Mucosa of rectum (tissue), 2 donors: ENCODE measurements around the gene PRR20A.
"Not testable (repeated sequence)": the region's sequence is repeated elsewhere in the genome, so short reads cannot be mapped to it uniquely, and the experiment has no call there.

ENCODE experiments used
- H3K27ac ChIP-seq, 2 donors: one replicate each; pipeline ENCODE4 v1.7.0; 2013; ENCODE audit warnings: inconsistent platforms in 2 of 2, low read depth in 2 of 2, low read length in 2 of 2
- H3K27me3 ChIP-seq, 2 donors: one replicate each; pipeline ENCODE4 v1.7.0; 2013; ENCODE audit warnings: low read length in 2 of 2; ENCODE audit not compliant: control insufficient read depth in 2 of 2, insufficient read depth in 2 of 2
- H3K36me3 ChIP-seq, 2 donors: one replicate each; pipeline ENCODE4 v1.7.0; 2013; ENCODE audit warnings: low read length in 2 of 2; ENCODE audit not compliant: control insufficient read depth in 2 of 2, insufficient read depth in 2 of 2
- H3K4me1 ChIP-seq, 2 donors: one replicate each; pipeline ENCODE4 v1.7.0; 2013; ENCODE audit warnings: low read length in 2 of 2, mild to moderate bottlenecking in 1 of 2; ENCODE audit not compliant: control insufficient read depth in 2 of 2, insufficient read depth in 2 of 2
- H3K4me3 ChIP-seq, 2 donors: one replicate each; pipeline ENCODE4 v1.7.0; 2013; ENCODE audit warnings: low read length in 2 of 2
- H3K9ac ChIP-seq, 2 donors: one replicate each; pipeline ENCODE4 v1.7.0; 2013; ENCODE audit warnings: low read length in 2 of 2, low read depth in 1 of 2, mild to moderate bottlenecking in 1 of 2
- H3K9me3 ChIP-seq, 2 donors: one replicate each; pipeline ENCODE4 v1.7.0; 2013; ENCODE audit warnings: low read length in 2 of 2; ENCODE audit not compliant: control insufficient read depth in 2 of 2
- donor health status: healthy.
- donor health status: Normal muscosa, but diverticular disease.

Gene PRR20A

DNA sequence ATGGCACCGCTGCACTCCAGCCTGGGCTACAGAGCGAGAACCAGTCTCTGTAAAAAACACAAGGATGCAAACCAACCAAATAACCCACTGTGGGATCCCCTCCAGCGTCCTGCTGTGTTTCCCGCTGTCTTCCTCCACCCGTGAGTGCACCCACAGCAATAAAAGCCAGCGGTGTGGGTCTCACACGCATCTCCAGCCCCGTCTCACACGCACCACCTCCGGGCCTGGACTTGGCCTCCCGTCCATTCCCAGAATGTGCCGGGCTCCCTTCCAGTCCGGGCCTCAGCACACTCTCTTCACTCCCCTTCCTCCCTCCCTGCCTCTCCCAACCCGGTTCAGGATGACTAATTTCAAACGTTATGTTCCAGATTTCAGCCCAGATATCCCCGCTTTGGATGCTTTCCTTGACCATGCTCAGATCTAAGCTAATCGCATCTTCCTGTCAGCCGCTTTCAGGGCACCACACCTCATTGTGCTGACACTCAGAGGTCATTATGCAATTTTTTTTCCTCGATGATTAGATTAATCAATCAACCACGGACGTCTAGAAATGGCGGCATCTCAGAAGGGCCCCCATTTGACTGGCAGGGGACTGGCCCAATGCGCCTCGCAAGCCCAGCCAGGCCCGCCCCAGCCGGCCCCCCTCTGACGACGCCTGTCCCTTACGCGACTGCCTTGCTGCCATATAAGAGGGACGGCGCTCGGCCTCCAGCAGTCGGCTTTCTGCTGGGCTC, at the start of gene PRR20A:
PRR20A (plus strand) TSS at position 684 of the 734 bp plus-strand sequence. CDS start 387 bp downstream, outside the sequence.
- not testable (repeated sequence) for H3K9me3 ChIP-seq, H3K4me1 ChIP-seq, H3K9ac ChIP-seq, H3K27ac ChIP-seq, H3K4me3 ChIP-seq, H3K27me3 ChIP-seq, H3K36me3 ChIP-seq

- no peaks in the 10 kb centered on the region for H3K27me3 ChIP-seq
- no peaks in the 10 kb centered on the region for H3K4me1 ChIP-seq
- peaks cover 0 to 2% of the 10 kb centered on the region in 2 donors for H3K9me3 ChIP-seq
- no peak overlapping the region for H3K27ac ChIP-seq
- no peak overlapping the region for H3K9ac ChIP-seq
- no peaks in the 10 kb centered on the region for H3K36me3 ChIP-seq
- H3K4me3 ChIP-seq: no peak overlapping the region
These were observed 25.8 kb upstream of the PRR20A start for GRCh38 chr13:57114945-57115344.

DNA sequence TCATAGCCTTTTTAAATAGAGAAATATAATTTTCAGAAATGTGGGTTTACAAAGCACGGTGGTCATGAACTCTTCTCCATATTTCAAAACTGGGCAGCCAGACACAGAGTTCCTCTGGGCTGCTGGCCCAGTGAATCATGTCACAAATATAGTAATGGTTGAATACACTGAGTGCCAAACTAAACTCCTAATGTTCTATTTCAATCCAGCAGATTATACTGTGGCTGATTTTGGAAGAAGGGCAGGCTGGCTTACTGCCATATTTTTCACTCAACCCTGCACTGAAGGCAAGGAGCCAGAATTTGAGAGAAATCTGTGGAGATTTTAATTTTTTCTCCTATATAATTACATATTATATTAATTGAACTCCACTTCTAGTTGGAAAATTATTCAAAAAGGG, 17.0 kb upstream of the PRR20A start:
- no peak overlapping the region for H3K9ac ChIP-seq
- no peaks in the 10 kb centered on the region for H3K27me3 ChIP-seq
- no peaks in the 10 kb centered on the region for H3K9me3 ChIP-seq
- no peak overlapping the region for H3K27ac ChIP-seq
- H3K4me3 ChIP-seq: no peak overlapping the region
- no peaks in the 10 kb centered on the region for H3K36me3 ChIP-seq
- H3K4me1 ChIP-seq: no peaks in the 10 kb centered on the region

- H3K36me3 ChIP-seq: no peaks in the 10 kb centered on the region
- H3K27me3 ChIP-seq: no peaks in the 10 kb centered on the region
- no peak overlapping the region for H3K9ac ChIP-seq
- no peaks in the 10 kb centered on the region for H3K9me3 ChIP-seq
- H3K4me3 ChIP-seq: no peak overlapping the region
- no peaks in the 10 kb centered on the region for H3K4me1 ChIP-seq
- no peak overlapping the region for H3K27ac ChIP-seq
These were observed 11.8 kb upstream of the PRR20A start for GRCh38 chr13:57128909-57129308.

GRCh38 chr13:57136093-57136492, 4.6 kb upstream of the PRR20A start:
- Histone ChIP-seq H3K36me3 (no peaks in the 10 kb centered on the region), H3K27ac (no peak overlapping the region), H3K9me3 (no peaks in the 10 kb centered on the region), H3K4me3 (no peak overlapping the region), H3K4me1 (no peaks in the 10 kb centered on the region), H3K9ac (no peak overlapping the region), H3K27me3 (no peaks in the 10 kb centered on the region)

DNA sequence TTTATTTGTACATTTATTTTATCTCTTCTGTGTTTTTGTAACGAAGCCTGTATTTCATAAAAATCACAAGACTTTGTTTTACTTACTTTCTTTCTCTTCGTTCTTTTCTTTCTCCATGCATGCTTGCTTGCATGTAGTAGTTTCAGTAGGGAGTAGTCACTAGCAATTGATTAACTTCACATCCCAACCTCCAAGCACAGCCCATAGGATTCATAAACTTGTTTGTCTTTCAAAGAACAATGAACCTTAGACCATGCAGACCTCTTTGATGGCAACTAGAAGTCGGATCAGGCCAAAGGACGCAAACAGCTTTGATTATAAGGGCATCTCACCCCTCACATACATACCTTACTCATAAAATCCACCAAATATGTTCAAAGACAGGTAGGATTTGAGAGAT, 3.1 kb upstream of the PRR20A start:
- Histone ChIP-seq H3K9ac (no peak overlapping the region), H3K4me1 (no peaks in the 10 kb centered on the region), H3K9me3 (no peaks in the 10 kb centered on the region), H3K27me3 (no peaks in the 10 kb centered on the region), H3K36me3 (no peaks in the 10 kb centered on the region), H3K27ac (no peak overlapping the region), H3K4me3 (peak overlapping the region in 1 of 2 donors; percentile 39)

DNA sequence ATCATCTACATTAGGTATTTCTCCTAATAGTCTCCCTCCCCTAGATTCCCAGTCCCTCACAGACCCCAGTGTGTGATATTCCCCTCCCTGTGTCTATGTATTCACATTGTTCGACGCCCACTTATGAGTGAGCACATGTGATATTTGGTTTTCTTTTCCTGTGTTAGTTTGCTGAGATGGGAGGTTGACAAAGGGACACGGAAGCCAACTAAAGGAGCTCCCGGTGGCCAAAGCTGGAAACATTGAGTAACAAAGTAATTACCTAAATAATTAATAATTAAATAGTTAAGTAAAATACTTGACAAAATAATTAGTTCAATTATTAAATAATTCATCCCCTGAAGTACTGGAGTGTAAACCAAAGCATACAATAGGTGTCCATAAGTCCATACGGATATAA, 1.7 kb upstream of the PRR20A start:
- H3K27me3 ChIP-seq: no peaks in the 10 kb centered on the region
- no peak overlapping the region for H3K27ac ChIP-seq
- H3K36me3 ChIP-seq: no peaks in the 10 kb centered on the region
- H3K4me3 ChIP-seq: no peak overlapping the region
- no peaks in the 10 kb centered on the region for H3K4me1 ChIP-seq
- no peak overlapping the region for H3K9ac ChIP-seq
- H3K9me3 ChIP-seq: no peaks in the 10 kb centered on the region

DNA sequence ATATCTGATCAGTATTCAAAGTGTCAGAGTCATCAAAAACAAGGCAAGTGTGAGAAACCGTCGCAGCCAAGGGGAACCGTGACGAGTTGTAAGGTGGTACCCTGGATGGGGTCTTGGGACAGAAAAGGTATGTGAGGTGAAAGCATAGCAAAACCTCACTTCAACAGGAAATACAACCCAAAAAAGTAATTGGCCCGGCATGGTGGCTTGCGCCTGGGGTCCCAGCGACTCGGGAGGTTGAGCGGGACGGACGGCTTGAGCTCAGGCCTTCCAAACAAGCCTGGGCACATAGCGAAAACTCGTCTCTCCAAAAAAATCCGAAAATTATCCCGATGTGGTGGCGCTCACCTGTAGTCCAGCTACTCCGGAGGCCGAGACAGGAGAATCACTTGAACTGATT, 937 bp upstream of the PRR20A start:
- not testable (repeated sequence) for H3K9ac ChIP-seq, H3K4me3 ChIP-seq, H3K9me3 ChIP-seq, H3K4me1 ChIP-seq, H3K36me3 ChIP-seq, H3K27ac ChIP-seq, H3K27me3 ChIP-seq

GRCh38 chr13:57147188-57147587, 6.5 kb downstream of the PRR20A start, which contains the start of gene PRR20B:
Gene PRR20B, plus strand, starts transcription at chr13:57147488. Its CDS starts 387 bp downstream, at chr13:57147875.
- H3K27ac ChIP-seq, H3K9ac ChIP-seq, H3K9me3 ChIP-seq, H3K27me3 ChIP-seq, H3K4me3 ChIP-seq, H3K4me1 ChIP-seq, H3K36me3 ChIP-seq: not testable (repeated sequence)

GRCh38 chr13:57148106-57148505, 7.4 kb downstream of the PRR20A start:
- not testable (repeated sequence) for H3K4me1 ChIP-seq

More at GRCh38 chr13:57148106-57148505, 7.4 kb downstream of the PRR20A start:
- H3K9me3 ChIP-seq, H3K9ac ChIP-seq, H3K27me3 ChIP-seq, H3K4me3 ChIP-seq, H3K27ac ChIP-seq, H3K36me3 ChIP-seq: not testable (repeated sequence)
